Spleen (tissue), 11 donors: ENCODE measurements around the gene HPGD. TPM values are rescaled to one million over a fixed set of nuclear protein-coding genes. Genes with fewer than 3 reads are reported as not detected.

Experiments
- DNase-seq: peaks from one replicate; pipeline ENCODE4 v3.0.0-alpha.2; 2020
- H3K27ac ChIP-seq, 8 donors: fragments of 200-600 bp; sonication (generic) in 7 of 8; 1 replicate in 4 of 8; 2 replicates in 4 of 8; pipeline versions ENCODE4 v1.5.0 to v1.8.0; 2016 to 2021; ENCODE audit warnings: inconsistent platforms in 4 of 8, mild to moderate bottlenecking in 4 of 8, moderate library complexity in 1 of 8
- H3K27me3 ChIP-seq, 7 donors: fragments of 200-600 bp; sonication (generic) in 6 of 7; replicated peaks in 1 of 7; 1 replicate in 4 of 7; 2 replicates in 3 of 7; pipeline versions ENCODE4 v1.5.0 to v1.8.0; 2016 to 2021; ENCODE audit warnings: inconsistent platforms in 3 of 7, mild to moderate bottlenecking in 1 of 7
- H3K36me3 ChIP-seq, 6 donors: fragments of 200-600 bp; sonication (generic) in 5 of 6; 1 replicate in 4 of 6; 2 replicates in 2 of 6; pipeline versions ENCODE4 v1.5.0 to v1.8.0; 2016 to 2021; ENCODE audit warnings: inconsistent platforms in 2 of 6
- H3K4me1 ChIP-seq, 6 donors: fragments of 200-600 bp; sonication (generic) in 5 of 6; 1 replicate in 3 of 6; 2 replicates in 3 of 6; pipeline versions ENCODE4 v1.5.0 to v1.8.0; 2016 to 2021; ENCODE audit warnings: inconsistent platforms in 3 of 6
- H3K4me3 ChIP-seq, 8 donors: fragments of 200-600 bp; sonication (generic) in 7 of 8; 1 replicate in 4 of 8; 2 replicates in 4 of 8; pipeline versions ENCODE4 v1.5.0 to v1.8.0; 2016 to 2021; ENCODE audit warnings: inconsistent platforms in 4 of 8, mild to moderate bottlenecking in 4 of 8, moderate library complexity in 2 of 8
- H3K9me3 ChIP-seq, 8 donors: fragments of 200-600 bp; sonication (generic) in 7 of 8; 1 replicate in 4 of 8; 2 replicates in 4 of 8; pipeline versions ENCODE4 v1.5.0 to v1.8.0; 2016 to 2021; ENCODE audit warnings: inconsistent platforms in 4 of 8
- POLR2A ChIP-seq, 3 donors: fragments of 450-650 bp; IDR thresholded peaks; one replicate each; pipeline ENCODE4 v1.5.1; 2017; ENCODE audit warnings: antibody characterized with exemption in 3 of 3, mild to moderate bottlenecking in 1 of 3
- POLR2AphosphoS5 ChIP-seq, 3 donors: sonication (generic); formaldehyde crosslinking; IDR thresholded peaks; one replicate each; pipeline ENCODE4 v1.5.1; 2017; ENCODE audit warnings: antibody characterized with exemption in 3 of 3
- WGBS, 5 donors: extraction: QIAGEN DNeasy Blood & Tissue Kit in 3 of 5; methylation state at CpG; one replicate each; pipeline versions ENCODE4 v1.1.5 to v1.1.7; 2013 to 2018; 5-methylcytosine and 5-hydroxymethylcytosine counted together
- intact Hi-C: fragments of 100-400 bp; cut with DNase I; formaldehyde crosslinking; loops from one replicate; pipeline ENCODE4 v1.15.0; 2023; ENCODE audit warnings: low total_unique reads
- polyA plus RNA-seq, 3 donors: library from polyadenylated mRNA; stranded (reverse); fragments of 200-250 nt; gene quantifications; one replicate each; pipeline ENCODE4 v1.2.1, GENCODE V29; 2013
- total RNA-seq, 7 donors: library from RNA; depleted of rRNA in 3 of 7; stranded (reverse); fragments of >200 nt in 3 of 7; fragmentation: NEBNext Ultra II Directional in 4 of 7; extraction: Animal tissue kit (Norgen Biotek cat#: 25700) in 4 of 7; gene quantifications; one replicate each; pipeline versions ENCODE4 v1.1.0 to v1.2.1, GENCODE V29; 2016 to 2021
- TF ChIP-seq, protein P1 (sequence below), 11 experiments: fragments of 200-600 bp in 7 of 11; fragments of 450-650 bp in 4 of 11; sonication (generic) in 4 of 11; IDR thresholded peaks in 8 of 11; conservative IDR thresholded peaks in 3 of 11; 1 replicate in 7 of 11; 2 replicates in 4 of 11; pipeline versions ENCODE4 v1.4.0 to v1.8.0; 2016 to 2021; ENCODE audit warnings: antibody characterized with exemption in 11 of 11, inconsistent platforms in 4 of 11, mild to moderate bottlenecking in 1 of 11
- donor health status: healthy with polysubstance abuse.
- donor health status: DM: no; HTN: no; CAD: no; lungs with moderate emphysema.
- donor health status: DM: no; HTN: no; CAD: no.
- donor health status: Bipolar disorder and iron deficiency.
- donor health status: healthy.
- donor health status: DM: no; HTN: no; CAD: no.
- donor health status: DM: yes; HTN: yes; CAD: no.

Gene HPGD
- total and polyA plus RNA-seq, 10 donors: 2.6 to 40.5 (median 12.3) TPM

DNA sequence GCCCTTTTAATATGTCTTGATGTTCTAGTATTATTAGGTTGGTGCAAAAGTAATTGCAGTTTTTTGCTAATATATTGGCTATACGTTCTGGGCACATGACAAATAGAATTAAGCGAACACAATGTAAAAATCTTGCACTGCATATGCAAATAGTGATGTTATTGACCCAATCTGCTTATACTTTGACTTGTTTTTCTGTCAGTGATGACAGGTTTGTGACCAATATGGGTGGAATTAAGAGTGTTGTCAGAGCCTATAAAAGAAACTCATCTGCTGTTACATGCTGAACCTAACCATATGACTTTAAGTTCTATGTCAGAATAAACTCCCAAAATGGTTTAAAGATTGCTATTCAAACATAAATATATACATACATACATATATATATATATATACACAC, 30.7 kb upstream of the HPGD start:
- DNase-seq: no peak
- intact Hi-C loops: no loop called here
- no peaks in the 10 kb centered on the region for H3K4me1 ChIP-seq
- TF ChIP-seq, protein P1, sequence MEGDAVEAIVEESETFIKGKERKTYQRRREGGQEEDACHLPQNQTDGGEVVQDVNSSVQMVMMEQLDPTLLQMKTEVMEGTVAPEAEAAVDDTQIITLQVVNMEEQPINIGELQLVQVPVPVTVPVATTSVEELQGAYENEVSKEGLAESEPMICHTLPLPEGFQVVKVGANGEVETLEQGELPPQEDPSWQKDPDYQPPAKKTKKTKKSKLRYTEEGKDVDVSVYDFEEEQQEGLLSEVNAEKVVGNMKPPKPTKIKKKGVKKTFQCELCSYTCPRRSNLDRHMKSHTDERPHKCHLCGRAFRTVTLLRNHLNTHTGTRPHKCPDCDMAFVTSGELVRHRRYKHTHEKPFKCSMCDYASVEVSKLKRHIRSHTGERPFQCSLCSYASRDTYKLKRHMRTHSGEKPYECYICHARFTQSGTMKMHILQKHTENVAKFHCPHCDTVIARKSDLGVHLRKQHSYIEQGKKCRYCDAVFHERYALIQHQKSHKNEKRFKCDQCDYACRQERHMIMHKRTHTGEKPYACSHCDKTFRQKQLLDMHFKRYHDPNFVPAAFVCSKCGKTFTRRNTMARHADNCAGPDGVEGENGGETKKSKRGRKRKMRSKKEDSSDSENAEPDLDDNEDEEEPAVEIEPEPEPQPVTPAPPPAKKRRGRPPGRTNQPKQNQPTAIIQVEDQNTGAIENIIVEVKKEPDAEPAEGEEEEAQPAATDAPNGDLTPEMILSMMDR (IDR thresholded peaks at IDR 0.05 in 8 of 11, conservative IDR thresholded peaks at IDR 0.05 in 3 of 11): no peak
- TF ChIP-seq POLR2A (IDR thresholded peaks at IDR 0.05) (no peak), POLR2AphosphoS5 (IDR thresholded peaks at IDR 0.05) (no peak)
- H3K27ac ChIP-seq: no peak overlapping the region
- 78 to 95% (median 86%) methylated on average over 2 of the region's 2 CpGs for WGBS, 5 donors
- H3K4me3 ChIP-seq: no peak overlapping the region
- H3K27me3 ChIP-seq: no peaks in the 10 kb centered on the region
- H3K36me3 ChIP-seq: no peaks in the 10 kb centered on the region
- peaks cover 0 to 7% (median 2%) of the 10 kb centered on the region in 8 donors for H3K9me3 ChIP-seq

DNA sequence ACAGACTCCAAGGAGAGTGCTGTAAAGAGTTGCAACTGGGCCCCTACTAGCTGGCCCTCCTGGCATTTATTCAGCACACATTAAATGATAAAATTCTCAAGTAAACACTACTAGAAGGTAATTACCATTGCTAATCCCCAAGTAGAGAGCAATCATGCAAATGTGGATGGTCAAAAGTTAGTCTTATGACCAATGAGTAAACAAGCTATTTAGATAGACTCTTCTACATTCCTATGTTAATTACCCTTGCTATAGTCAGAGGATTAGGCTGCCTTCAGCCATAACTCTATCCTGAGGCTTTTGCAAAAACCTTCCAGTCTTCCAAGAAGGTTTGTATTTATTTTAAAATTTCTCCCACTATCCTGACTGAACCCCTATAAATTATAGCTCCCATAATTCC, 28.3 kb upstream of the HPGD start:
- Histone ChIP-seq H3K9me3 (peaks cover 0 to 8% (median 3%) of the 10 kb centered on the region in 8 donors), H3K4me3 (no peak overlapping the region), H3K27me3 (no peaks in the 10 kb centered on the region), H3K27ac (no peak overlapping the region), H3K36me3 (no peaks in the 10 kb centered on the region), H3K4me1 (no peaks in the 10 kb centered on the region)
- no peak for DNase-seq
- TF ChIP-seq POLR2AphosphoS5 (IDR thresholded peaks at IDR 0.05) (no peak), POLR2A (IDR thresholded peaks at IDR 0.05) (no peak)
- TF ChIP-seq, protein P1 (IDR thresholded peaks at IDR 0.05 in 8 of 11, conservative IDR thresholded peaks at IDR 0.05 in 3 of 11): no peak
- intact Hi-C loops: no loop called here

DNA sequence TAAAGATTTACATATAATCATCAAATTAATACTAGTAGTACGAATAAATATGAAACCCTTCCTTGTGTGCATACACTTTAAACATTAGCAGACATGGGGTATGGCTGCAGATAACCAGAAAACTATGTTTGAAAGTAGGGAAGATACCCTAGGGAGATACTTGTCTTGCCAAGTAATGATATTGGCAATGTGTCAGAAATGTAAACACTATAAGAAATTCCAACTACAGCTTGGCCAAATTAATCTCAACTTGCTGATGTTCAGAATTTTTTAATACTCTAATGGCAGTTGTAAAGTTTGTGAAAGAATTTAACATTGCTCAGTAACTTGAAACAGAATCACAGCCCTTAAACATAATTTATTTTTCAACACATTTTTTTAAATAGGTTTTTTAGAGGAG, 27.4 kb upstream of the HPGD start:
- Histone ChIP-seq H3K4me1 (no peaks in the 10 kb centered on the region), H3K27ac (no peak overlapping the region), H3K36me3 (no peaks in the 10 kb centered on the region), H3K27me3 (no peaks in the 10 kb centered on the region), H3K4me3 (no peak overlapping the region), H3K9me3 (peaks cover 0 to 8% (median 3%) of the 10 kb centered on the region in 8 donors)
- no peak for DNase-seq
- no peak for TF ChIP-seq POLR2AphosphoS5 (IDR thresholded peaks at IDR 0.05)
- no peak for TF ChIP-seq POLR2A (IDR thresholded peaks at IDR 0.05)
- TF ChIP-seq, protein P1 (IDR thresholded peaks at IDR 0.05 in 8 of 11, conservative IDR thresholded peaks at IDR 0.05 in 3 of 11): no peak
- WGBS, 5 donors: 79 to 92% (median 89%) methylated on average over 1 of the region's 1 CpG
- intact Hi-C loops: no loop called here

DNA sequence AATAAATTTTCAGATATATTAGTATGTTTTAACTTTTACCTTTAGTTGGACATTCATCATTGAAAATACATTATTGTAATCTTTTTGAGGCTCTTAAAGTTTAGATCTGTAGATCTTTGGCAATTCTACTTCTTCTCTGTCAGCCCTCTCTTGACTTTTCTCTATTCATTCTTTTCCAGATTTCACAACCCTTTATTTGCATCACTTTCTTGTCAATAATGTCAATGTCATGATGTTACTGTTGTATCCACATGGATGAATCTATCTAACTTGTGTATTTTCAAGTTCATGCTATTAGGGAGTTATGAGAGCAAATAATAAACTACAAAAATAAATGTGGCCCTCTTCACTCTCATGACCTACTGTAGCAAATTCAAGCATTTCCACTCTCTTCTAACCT, 23.0 kb upstream of the HPGD start:
- H3K9me3 ChIP-seq: peaks cover 0 to 5% (median 0%) of the 10 kb centered on the region in 8 donors
- no peak overlapping the region for H3K4me3 ChIP-seq
- intact Hi-C loops: no loop called here
- no peaks in the 10 kb centered on the region for H3K27me3 ChIP-seq
- H3K4me1 ChIP-seq: no peaks in the 10 kb centered on the region
- H3K36me3 ChIP-seq: no peaks in the 10 kb centered on the region
- H3K27ac ChIP-seq: no peak overlapping the region
- TF ChIP-seq POLR2A (IDR thresholded peaks at IDR 0.05) (no peak), POLR2AphosphoS5 (IDR thresholded peaks at IDR 0.05) (no peak)
- TF ChIP-seq, protein P1 (IDR thresholded peaks at IDR 0.05 in 8 of 11, conservative IDR thresholded peaks at IDR 0.05 in 3 of 11): no peak
- no peak for DNase-seq
